Activated T-cell treated with anti-CD3 and anti-CD28 coated beads for 1 hour (primary cell): Measurements from ENCODE around the gene CSPG4.
"Not testable (repeated sequence)": the region's sequence is repeated elsewhere in the genome, so short reads cannot be mapped to it uniquely, and the experiment has no call there.

Source experiments
- DNase-seq: peaks from one replicate; pipeline ENCODE4 v3.0.0-alpha.2; 2020; ENCODE audit warnings: low read depth

CSPG4 gene

GRCh38 chr15:75725006-75725718 is 12.5 kb upstream of the CSPG4 start:
- DNase-seq = no peak

DNA sequence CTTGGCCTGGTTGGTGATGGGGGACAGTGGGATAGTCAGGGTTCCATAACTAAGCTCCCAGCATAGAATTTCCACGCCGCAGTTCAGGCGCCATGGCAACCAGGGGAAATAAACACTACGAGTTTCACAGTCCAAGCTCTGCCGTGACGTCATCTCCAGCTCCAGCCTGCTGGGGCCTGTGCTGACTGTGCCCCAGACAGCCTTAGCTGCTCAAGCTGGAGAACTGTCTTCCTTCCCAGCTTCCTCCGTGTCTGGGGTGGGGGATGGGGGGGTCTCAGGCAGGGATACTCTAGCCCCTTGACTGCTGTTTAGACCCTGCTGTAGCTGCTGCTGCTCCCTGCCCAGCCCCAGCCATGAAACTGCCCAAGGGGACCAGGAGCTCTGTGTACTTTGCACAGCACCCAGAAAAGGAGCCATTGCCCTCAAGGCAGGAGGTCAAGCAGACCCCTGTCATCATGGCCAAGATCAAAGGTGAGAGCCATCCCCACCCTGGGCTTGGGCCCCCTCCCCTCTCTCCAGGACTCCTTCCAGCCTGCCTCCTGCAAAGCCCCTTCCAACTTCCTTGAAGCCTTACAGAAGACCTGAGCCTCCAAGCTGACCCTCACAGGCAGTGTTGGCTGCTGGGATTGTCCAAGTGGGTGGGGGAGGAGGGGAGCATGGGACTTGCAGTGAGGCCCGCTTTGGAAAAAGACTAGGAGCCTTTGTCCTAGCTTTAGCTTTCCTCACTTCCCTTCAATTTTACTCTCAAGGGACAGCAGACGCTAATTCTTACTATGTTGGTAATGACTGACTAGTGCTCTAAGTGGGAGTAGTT is 11.4 kb upstream of the CSPG4 start:
- DNase-seq = no peak

GRCh38 chr15:75723171-75723846 is 10.7 kb upstream of the CSPG4 start:
- no peak for DNase-seq

DNA sequence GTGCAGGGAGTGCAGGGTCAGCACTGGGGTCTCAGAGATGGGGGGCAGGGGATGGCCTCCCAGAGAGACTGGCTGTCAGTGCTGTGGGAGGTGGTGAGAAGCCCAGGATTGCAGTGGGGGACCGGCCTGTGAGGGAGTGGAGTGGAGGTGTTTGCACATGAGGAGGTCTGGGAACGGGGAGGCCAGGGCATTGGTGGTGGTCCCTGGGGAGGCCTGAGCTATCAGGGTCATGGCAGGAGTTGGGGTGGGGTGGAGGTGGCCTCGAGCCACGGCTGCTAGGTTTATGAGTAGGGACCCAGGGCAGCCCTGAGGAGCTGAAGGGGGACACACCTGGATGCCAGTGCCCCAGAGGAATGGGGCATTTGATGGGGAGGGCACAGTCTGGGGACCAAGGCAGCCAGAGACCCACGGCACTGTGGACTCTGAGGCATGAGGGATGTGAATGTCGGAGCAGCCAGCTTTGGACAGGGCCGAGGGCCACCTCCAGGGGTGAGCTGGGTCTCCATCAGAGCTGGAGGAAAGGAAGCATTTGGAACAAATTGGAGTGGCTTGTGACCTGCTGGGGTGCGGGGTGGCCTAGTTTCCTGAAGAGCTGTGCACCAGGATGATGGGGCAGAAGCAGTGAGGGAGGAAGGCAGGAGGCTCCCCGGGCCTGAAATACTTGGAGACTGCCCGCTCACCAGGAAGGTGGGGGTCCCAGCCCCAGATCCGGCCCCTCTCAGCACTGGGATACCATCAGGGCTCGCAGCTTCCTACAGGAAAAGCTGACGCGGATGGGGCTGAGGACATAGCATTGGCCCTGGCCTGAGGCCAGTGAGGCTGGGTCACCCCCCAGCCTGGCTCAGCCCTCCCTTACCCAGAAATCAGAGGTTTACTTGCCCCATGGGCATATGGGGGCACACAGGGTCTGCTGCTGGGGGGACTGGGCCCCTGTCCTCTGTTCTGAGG is 9.5 kb upstream of the CSPG4 start:
- DNase-seq = no peak

DNA sequence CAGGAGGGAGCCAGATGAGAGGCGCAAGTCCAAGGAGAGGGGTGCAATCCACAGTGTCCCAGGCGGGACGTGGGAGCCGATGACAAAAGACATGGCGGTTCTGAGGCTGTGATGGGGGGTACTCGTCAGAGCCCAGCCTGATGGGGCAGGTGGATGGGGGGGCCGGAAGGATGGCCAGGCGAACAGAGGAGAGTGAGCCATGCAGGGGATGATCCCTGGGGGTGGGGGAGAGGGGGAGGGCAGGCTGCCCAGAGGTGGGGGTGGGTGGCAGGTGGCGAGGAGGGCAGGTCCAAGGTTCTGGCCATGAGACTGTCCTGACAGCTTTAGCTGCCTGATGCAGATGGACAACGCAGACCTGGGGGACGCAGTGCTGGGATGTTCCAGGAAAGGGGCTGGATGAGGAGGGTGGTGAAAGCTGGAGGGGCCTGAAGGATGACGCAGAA is 8.9 kb upstream of the CSPG4 start:
- DNase-seq = no peak

DNA sequence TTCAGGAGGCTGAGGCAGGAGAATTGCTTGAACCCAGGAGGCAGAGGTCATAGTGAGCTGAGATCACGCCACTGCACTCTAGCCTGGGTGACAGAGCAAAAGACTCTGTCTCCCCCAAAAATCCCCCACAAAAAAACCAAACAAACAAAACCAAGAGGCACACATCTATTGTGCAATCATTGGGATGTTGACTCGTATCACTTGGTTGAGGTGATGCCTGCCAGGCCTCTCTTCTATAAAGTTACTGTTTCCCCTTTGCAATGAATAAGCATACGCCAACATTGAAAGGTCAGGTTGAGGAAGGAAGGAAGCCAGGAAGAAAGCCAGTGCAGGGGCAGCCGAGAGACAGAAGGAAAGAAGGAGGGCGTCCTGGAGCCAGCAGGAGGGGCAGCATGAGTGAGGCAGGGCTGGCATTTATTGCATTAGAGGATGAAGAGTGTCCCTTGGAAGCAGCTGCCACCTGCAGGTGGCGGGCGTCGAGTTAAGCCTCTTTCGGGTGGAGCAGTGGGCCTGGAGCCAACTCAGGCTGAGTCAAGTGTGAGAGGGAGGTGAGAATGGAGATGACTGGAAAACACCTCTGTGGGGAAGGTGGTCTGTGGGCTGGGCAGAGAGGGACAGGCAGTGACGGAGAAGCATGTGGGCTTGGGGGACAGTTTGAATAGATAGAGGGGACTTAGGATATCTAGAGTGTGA is 8.3 kb upstream of the CSPG4 start:
- no peak for DNase-seq

DNA sequence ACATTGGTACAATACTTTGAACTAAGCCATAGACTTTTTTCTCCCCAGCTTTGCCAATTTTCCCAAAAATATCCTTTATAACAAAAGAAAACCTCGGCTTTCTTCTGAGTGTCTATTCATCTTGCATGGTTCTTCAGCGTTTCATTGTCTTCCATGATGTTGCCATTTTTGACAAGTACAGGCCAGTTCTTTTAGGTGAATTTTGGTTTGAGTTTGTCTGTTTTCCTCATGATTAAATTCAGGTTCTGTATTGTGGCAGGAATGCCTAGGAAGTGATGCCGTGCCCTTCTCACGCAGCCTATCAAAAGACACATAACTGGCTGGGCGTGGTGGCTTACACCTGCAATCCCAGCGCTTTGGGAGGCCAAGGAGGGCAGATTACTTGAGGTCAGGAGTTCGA is 7.6 kb upstream of the CSPG4 start:
- no peak for DNase-seq

DNA sequence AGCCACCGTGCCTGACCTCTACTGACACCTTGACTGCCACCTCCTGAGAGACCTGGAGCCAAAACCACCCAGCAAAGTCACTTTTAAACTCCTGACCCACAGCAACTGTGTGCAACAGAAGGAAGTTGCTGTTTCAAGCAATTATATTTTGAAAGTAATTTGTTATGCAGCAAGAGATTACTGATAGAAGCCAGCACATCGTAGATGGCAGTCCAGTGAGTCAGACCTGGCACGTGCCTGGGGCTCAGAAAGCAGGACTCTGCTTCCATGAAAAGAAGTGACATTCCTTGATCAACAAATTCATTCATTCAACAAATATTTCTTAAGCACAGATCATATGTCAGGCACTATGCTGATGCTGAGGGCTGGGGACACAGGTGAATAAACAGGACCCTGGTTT is 5.7 kb upstream of the CSPG4 start:
- DNase-seq = no peak

DNA sequence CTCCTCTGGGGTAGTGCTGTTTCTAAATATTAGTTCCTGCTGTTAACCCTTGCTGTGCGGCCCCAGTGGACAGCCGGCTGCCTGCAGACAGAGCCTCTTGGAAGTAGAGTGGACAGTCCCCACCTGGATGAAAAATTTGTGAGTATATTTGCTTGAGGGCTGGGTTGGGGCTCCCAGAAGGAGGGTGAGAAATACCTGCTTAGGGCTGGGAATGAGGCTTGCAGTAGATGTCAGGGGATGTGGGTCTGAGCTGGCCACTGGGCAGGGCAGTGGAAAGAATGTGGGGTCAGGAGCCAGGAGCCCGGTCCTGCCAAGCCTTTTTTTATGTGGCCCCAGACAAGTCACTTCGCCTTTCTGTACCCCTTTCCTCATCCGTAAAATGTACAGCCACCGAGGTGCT is 4.4 kb upstream of the CSPG4 start:
- not testable (repeated sequence) for DNase-seq

DNA sequence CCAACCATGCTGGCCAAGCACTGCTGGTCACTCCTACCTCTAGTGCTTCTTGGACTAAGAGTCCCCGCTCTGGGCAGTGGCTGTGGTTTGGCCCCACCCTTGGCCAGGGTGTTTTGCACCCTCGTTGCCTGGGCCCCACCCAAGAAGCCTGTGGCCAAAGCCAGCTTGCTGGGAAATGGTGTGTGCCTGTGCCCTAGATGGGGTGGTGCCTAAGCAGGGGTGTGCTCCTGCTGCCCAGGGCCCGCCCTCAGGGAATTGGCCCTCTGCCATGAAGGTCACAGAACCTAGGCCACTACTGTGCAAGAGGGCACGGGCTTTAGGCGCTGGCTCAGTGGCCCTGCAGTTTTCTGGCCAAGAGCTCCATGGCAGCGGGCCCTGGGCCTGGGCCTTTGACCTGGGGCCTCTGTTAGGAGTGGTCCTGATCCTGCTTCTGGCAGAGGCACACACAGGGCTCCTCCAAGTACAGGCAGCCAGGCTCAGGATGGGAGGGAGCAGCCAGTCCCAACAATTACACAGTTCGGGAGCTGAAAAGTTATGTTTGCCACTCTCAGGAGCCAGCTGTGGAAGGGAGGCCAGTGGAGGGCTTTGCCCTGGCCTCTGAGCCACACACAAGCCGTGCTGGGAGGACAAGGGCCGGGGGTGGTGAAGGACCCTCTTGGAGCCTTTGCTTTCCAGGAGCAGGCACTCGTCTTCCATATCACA is 3.8 kb upstream of the CSPG4 start:
- not testable (repeated sequence) for DNase-seq

- DNase-seq = not testable (repeated sequence)
These were observed 2.7 kb upstream of the CSPG4 start for GRCh38 chr15:75715312-75715832.

DNA sequence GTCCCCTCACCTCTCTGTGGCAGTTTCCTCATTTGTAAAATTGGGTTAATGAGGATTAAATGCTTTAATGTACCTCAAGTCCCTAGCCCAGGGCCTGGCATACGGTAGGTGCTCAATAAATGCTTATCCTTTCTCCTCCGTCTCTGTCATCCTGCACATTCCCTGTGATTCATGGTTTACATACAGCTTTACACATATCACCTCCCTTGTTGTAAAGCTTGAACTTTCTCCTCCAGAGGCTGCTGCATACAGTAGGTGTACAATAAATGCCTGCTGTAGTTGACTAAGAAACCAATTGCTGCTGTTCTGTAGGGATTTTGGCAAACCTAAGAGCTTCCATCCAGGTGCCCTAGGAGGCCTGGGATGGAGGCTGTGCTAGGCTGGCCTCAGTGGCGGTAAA is 1.5 kb upstream of the CSPG4 start:
- DNase-seq = no peak

GRCh38 chr15:75713338-75713895 is 769 bp upstream of the CSPG4 start:
- DNase-seq = no peak

- DNase-seq = not testable (repeated sequence)
These were observed 1.2 kb downstream of the CSPG4 start for GRCh38 chr15:75711495-75711894.

- DNase-seq = not testable (repeated sequence)
These were observed 1.8 kb downstream of the CSPG4 start for GRCh38 chr15:75710874-75711273.

- DNase-seq = not testable (repeated sequence)
These were observed 3.2 kb downstream of the CSPG4 start for GRCh38 chr15:75709458-75709857.

DNA sequence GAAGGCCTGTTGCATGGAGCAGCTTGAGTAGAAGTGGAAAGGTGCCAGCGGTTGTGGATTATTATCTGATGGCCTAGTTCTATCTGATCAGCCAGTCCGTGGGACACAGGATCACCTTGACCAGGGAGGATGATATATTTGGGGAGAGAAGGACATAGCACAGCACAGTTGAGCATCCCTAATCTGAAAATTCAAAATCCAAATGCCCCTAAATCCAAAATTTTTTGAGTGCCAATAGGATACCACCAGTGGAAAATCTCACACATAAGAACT is 6.0 kb downstream of the CSPG4 start:
- DNase-seq = no peak

- DNase-seq = no peak
These were observed 6.6 kb downstream of the CSPG4 start for GRCh38 chr15:75705854-75706681.

DNA sequence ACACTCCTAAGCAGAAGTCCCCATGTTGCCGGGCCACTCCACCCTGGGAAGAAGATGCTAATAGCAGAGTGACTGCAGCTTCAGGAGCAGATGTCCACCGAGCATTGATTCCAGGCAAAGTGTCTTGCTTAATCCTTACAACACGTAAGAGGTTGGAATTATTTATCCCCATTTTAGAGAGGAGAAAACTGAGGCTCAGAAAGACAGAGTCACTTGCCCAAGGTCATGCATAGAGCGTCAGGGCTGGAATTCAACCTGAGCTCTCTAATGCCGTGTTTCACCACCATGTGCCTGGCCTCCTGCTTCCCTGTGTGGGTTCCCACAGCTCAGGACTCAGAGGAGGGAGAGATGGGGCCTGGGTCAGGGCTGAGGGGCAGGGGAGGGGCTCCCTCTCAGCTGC is 7.3 kb downstream of the CSPG4 start:
- not testable (repeated sequence) for DNase-seq
